Adrenal gland (tissue), 12 donors: Measurements from ENCODE around the gene CARS1. TPM values are rescaled to one million over a fixed set of nuclear protein-coding genes. Genes with fewer than 3 reads are reported as not detected.

Experiments used
- DNase-seq, 7 donors: peaks; one replicate each; pipeline ENCODE4 v3.0.0-alpha.2; 2019 to 2020
- H3K27ac ChIP-seq, 5 donors: fragments of 200-600 bp; sonication (generic) in 4 of 5; 1 replicate in 3 of 5; 2 replicates in 2 of 5; pipeline versions ENCODE4 v1.5.1 to v1.8.0; 2016 to 2020; ENCODE audit warnings: mild to moderate bottlenecking in 1 of 5
- H3K27me3 ChIP-seq: fragments of 200-600 bp; 2 replicates; pipeline ENCODE4 v1.8.0; 2021
- H3K36me3 ChIP-seq, 2 donors: fragments of 200-600 bp; replicated peaks in 1 of 2; 1 replicate in 1 of 2; 2 replicates in 1 of 2; pipeline versions ENCODE4 v1.5.1 to v1.8.0; 2018 to 2022
- H3K4me1 ChIP-seq, 2 donors: fragments of 200-600 bp; replicated peaks in 1 of 2; 1 replicate in 1 of 2; 2 replicates in 1 of 2; pipeline versions ENCODE4 v1.5.1 to v1.8.0; 2018 to 2021
- H3K4me3 ChIP-seq, 4 donors: fragments of 200-600 bp; sonication (generic) in 3 of 4; one replicate each; pipeline ENCODE4 v1.5.1; 2016 to 2018
- H3K9me3 ChIP-seq, 3 donors: fragments of 200-600 bp; sonication (generic) in 1 of 3; replicated peaks in 1 of 3; 1 replicate in 2 of 3; 2 replicates in 1 of 3; pipeline versions ENCODE4 v1.5.1 to v1.8.0; 2016 to 2021
- POLR2A ChIP-seq, 2 donors: fragments of 450-650 bp; IDR thresholded peaks; one replicate each; pipeline ENCODE4 v1.6.1; 2017; ENCODE audit warnings: antibody characterized with exemption in 2 of 2, mild to moderate bottlenecking in 2 of 2, moderate library complexity in 1 of 2
- WGBS, 4 donors: extraction: QIAGEN DNeasy Blood & Tissue Kit in 2 of 4; methylation state at CpG; one replicate each; pipeline versions ENCODE4 v1.1.5 to v1.1.7; 2013 to 2017; 5-methylcytosine and 5-hydroxymethylcytosine counted together
- intact Hi-C, 2 donors: fragments of 100-400 bp; cut with DNase I; formaldehyde crosslinking; loops; one replicate each; pipeline versions ENCODE4 v1.14.1 to v1.15.0; 2022 to 2023
- polyA plus RNA-seq, 3 donors: library from polyadenylated mRNA; stranded (reverse); fragments of 200-250 nt in 2 of 3; fragments of 350-450 nt in 1 of 3; fragmentation: Illumina TruSeq in 1 of 3; extraction: RNeasy Lipid Tissue Mini Kit (QIAGEN cat#74804) in 1 of 3; gene quantifications; one replicate each; pipeline ENCODE4 v1.2.3, GENCODE V29; 2013 to 2014
- total RNA-seq, 9 donors: library from RNA; depleted of rRNA in 4 of 9; stranded (reverse); fragments of >200 nt in 4 of 9; fragments of 120-200 nt in 1 of 9; fragmentation: NEBNext Ultra II Directional in 1 of 9; extraction: Animal tissue kit (Norgen Biotek cat#: 25700) in 1 of 9; gene quantifications; one replicate each; pipeline versions ENCODE4 v1.1.0 to v1.2.4, GENCODE V29; 2013 to 2023
- TF ChIP-seq, protein P1 (sequence below), 6 experiments: fragments of 450-650 bp in 4 of 6; fragments of 200-600 bp in 2 of 6; sonication (generic) in 1 of 6; IDR thresholded peaks; 1 replicate in 5 of 6; 2 replicates in 1 of 6; pipeline versions ENCODE4 v1.5.1 to v1.8.0; 2016 to 2021; ENCODE audit warnings: antibody characterized with exemption in 6 of 6, mild to moderate bottlenecking in 2 of 6, moderate library complexity in 1 of 6
- donor health status: healthy with polysubstance abuse.
- donor health status: Bipolar disorder and iron deficiency.
- donor health status: DM: yes; HTN: yes; CAD: no.
- donor health status: DM: no; HTN: no; CAD: no.
- donor health status: DM: no; HTN: no; CAD: no.
- donor health status: DM: yes; HTN: yes; CAD: no.

CARS1 gene
- total and polyA plus RNA-seq, 12 donors = 17.2 to 46.7 (median 31.5) TPM

DNA sequence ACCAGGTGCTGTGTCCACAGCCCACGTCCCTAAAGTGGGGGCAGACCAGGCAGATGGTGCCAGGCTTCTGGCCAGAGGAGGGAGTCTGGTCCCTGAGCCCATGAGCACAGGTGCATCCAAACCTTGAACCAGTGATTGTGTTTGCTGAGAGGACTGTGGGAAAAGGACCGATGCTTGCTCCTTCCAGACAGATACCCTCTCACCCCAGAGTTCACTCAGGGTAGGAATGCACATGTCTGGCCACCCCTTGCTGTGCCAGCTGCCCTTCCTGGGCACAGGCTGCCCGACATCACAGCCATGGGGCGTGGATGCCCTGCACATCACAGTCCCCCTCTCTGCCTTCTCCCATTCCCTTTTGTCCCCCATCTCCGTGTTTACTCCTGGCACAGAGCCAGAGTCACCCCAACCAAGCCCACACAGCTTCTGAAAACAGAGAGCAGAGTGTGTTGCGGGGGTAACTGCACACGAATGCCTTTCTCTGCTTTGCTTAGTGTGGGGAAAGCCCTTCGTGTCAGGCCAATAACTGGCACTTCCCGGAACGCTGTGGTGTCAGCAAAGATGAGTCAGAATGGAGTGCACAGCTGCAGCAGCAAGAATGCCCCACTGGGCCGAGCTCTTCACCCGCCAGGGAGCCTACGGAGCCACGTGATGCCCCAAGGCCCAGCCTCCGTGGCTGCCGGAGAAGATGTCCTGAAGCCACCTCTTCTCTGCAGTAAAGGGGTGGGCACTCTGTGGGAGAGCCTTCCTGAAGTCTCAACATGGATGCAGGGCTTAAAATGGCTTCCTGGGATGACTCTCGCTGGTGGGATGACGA lies 7.6 kb downstream of the CARS1 start:
- Histone ChIP-seq H3K36me3 (peaks cover 0 to 3% of the 10 kb centered on the region in 2 donors), H3K27ac (peak overlapping the region in 4 of 5 donors; percentile 65 to 90 (median 84)), H3K4me1 (peaks cover 17 to 23% of the 10 kb centered on the region in 2 donors), H3K4me3 (no peak overlapping the region), H3K9me3 (no peaks in the 10 kb centered on the region), H3K27me3 (no peaks in the 10 kb centered on the region)
- DNase-seq = peak; percentile 83 to 97 (median 96)
- intact Hi-C loops = no loop called here
- 37 to 49% (median 41%) methylated on average over 9 to 18 of the region's 18 CpGs for WGBS, 4 donors
- peak in 1 of 2 donors; percentile 67 for TF ChIP-seq POLR2A (IDR thresholded peaks at IDR 0.05)
- TF ChIP-seq, protein P1, sequence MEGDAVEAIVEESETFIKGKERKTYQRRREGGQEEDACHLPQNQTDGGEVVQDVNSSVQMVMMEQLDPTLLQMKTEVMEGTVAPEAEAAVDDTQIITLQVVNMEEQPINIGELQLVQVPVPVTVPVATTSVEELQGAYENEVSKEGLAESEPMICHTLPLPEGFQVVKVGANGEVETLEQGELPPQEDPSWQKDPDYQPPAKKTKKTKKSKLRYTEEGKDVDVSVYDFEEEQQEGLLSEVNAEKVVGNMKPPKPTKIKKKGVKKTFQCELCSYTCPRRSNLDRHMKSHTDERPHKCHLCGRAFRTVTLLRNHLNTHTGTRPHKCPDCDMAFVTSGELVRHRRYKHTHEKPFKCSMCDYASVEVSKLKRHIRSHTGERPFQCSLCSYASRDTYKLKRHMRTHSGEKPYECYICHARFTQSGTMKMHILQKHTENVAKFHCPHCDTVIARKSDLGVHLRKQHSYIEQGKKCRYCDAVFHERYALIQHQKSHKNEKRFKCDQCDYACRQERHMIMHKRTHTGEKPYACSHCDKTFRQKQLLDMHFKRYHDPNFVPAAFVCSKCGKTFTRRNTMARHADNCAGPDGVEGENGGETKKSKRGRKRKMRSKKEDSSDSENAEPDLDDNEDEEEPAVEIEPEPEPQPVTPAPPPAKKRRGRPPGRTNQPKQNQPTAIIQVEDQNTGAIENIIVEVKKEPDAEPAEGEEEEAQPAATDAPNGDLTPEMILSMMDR (IDR thresholded peaks at IDR 0.05) = peak in 5 of 6 experiments; percentile 25 to 51 (median 41)

DNA sequence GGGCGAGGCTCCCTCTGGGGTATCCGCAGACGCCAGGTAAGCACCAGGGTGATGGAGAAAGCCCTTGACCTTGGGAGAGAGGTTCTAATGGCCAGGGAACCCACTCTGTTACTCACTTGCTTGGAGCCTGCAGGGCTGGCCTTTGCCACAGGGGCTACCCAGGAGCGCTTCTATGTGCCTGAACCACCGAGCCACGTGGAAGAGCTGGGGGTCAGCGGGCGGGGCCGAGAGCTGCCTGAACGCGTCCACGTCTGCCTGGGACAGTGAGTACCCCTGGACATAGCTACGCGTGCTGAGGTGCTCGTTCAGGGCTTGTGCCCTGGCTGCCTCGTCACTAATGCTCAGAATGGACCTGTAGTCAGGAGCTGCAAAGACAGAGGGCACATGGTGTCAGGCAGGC lies 9.6 kb downstream of the CARS1 start:
- Histone ChIP-seq H3K4me1 (peaks cover 23 to 38% of the 10 kb centered on the region in 2 donors), H3K4me3 (no peak overlapping the region), H3K27ac (no peak overlapping the region), H3K9me3 (no peaks in the 10 kb centered on the region), H3K36me3 (peaks cover 0 to 5% of the 10 kb centered on the region in 2 donors), H3K27me3 (no peaks in the 10 kb centered on the region)
- no peak for DNase-seq
- intact Hi-C loops = no loop called here
- 91 to 93% (median 93%) methylated on average over 3 to 16 of the region's 16 CpGs for WGBS, 4 donors
- no peak for TF ChIP-seq POLR2A (IDR thresholded peaks at IDR 0.05)
- TF ChIP-seq, protein P1 (IDR thresholded peaks at IDR 0.05) = no peak

DNA sequence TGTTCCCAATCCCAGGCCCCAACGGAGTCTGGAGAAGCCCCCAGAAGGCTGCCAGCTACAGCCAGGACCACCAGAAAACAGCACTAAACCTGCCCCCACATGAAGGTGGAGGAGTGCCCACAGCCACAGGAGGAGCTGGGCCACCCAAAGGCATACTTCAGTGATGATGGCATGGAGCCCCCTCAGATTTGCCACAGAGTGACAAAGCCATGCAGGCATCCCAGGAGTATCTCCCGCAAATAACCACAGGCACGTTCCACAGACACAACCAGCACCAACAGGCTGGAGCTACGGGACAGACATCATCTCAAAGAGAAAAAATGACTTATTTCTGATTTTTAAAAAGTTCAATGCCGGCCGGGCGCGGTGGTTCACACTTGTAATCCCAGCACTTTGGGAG lies 10.6 kb downstream of the CARS1 start:
- Histone ChIP-seq H3K27ac (no peak overlapping the region), H3K36me3 (peaks cover 0 to 7% of the 10 kb centered on the region in 2 donors), H3K27me3 (no peaks in the 10 kb centered on the region), H3K4me1 (peaks cover 23 to 40% of the 10 kb centered on the region in 2 donors), H3K4me3 (no peak overlapping the region), H3K9me3 (no peaks in the 10 kb centered on the region)
- DNase-seq = no peak
- 89 to 97% (median 90%) methylated on average over 7 to 8 of the region's 8 CpGs for WGBS, 4 donors
- intact Hi-C loops = no loop called here
- TF ChIP-seq POLR2A (IDR thresholded peaks at IDR 0.05) = no peak
- TF ChIP-seq, protein P1 (IDR thresholded peaks at IDR 0.05) = no peak

DNA sequence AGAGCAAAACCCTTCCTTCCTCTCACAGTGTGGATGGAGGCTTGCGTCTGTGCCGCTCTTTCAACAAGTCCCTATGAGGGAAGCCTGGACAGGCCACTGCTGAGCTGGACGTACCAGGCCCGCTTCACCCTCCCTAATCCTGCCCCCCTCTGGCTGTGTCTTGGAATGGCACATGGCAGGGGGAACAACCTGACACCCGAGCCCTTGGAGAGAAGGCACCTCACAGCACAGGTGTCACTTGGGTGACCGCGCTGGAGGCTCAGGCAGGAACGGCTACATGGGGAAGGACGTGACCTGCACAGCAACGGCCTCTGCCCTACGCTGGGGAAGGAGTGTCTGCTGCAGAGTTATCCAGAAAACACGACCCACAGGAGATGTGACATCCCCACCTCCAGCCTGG lies 11.0 kb downstream of the CARS1 start:
- TF ChIP-seq, protein P1 (IDR thresholded peaks at IDR 0.05) = no peak
- TF ChIP-seq POLR2A (IDR thresholded peaks at IDR 0.05) = no peak
- no peaks in the 10 kb centered on the region for H3K9me3 ChIP-seq
- no peaks in the 10 kb centered on the region for H3K27me3 ChIP-seq
- H3K4me1 ChIP-seq = peaks cover 23 to 40% of the 10 kb centered on the region in 2 donors
- H3K4me3 ChIP-seq = no peak overlapping the region
- no peak overlapping the region for H3K27ac ChIP-seq
- no peak for DNase-seq
- WGBS, 4 donors = 86 to 94% (median 92%) methylated on average over 7 to 12 of the region's 12 CpGs
- H3K36me3 ChIP-seq = peaks cover 0 to 10% of the 10 kb centered on the region in 2 donors
- intact Hi-C loops = no loop called here
